WTC11 (cell line): Measurements from ENCODE around the gene OR2C3. TPM values are rescaled to one million over a fixed set of nuclear protein-coding genes. Genes with fewer than 3 reads are reported as not detected.

Experiments
- ATAC-seq: fragments of 200-7000 bp; cut with Tn5 transposase; 2 replicates; pipeline ENCODE4 v1.10.0; 2021; ENCODE audit warnings: mild to moderate bottlenecking, moderate library complexity
- CTCF ChIA-PET: fragments of 300-600 bp; sonication (Branson Sonifier 250); formaldehyde crosslinking; loops from one replicate; lab custom pipeline; 2021; ENCODE audit warnings: antibody characterized with exemption; lab: Charles Lee
- POLR2A ChIA-PET: fragments of 350-600 bp; sonication (Branson Sonifier 250); formaldehyde crosslinking; loops from one replicate; lab custom pipeline; 2021; ENCODE audit warnings: antibody characterized with exemption; lab: Charles Lee
- DNase-seq: peaks from one replicate; pipeline ENCODE4 v3.0.0; 2021; ENCODE audit warnings: low spot score
- H3K27ac Mint-ChIP-seq: 2 replicates; pipeline ENCODE4 v1.8.0; 2021; ENCODE audit warnings: mixed read lengths
- H3K27me3 Mint-ChIP-seq: 2 replicates; pipeline ENCODE4 v1.8.0; 2021; ENCODE audit warnings: low read depth, mild to moderate bottlenecking, moderate library complexity, mixed read lengths
- H3K36me3 Mint-ChIP-seq: 2 replicates; pipeline ENCODE4 v1.8.0; 2021; ENCODE audit warnings: mixed read lengths
- H3K4me1 Mint-ChIP-seq: 2 replicates; pipeline ENCODE4 v1.8.0; 2022; ENCODE audit warnings: mixed read lengths
- H3K4me3 Mint-ChIP-seq: 2 replicates; pipeline ENCODE4 v1.8.0; 2021; ENCODE audit warnings: mild to moderate bottlenecking, moderate library complexity, mixed read lengths
- H3K9me3 Mint-ChIP-seq: 2 replicates; pipeline ENCODE4 v1.8.0; 2021; ENCODE audit warnings: mixed read lengths
- E2F4 ChIP-seq: sonication (generic); formaldehyde crosslinking; IDR thresholded peaks from 2 replicates; pipeline ENCODE4 v1.8.1; 2022; ENCODE audit warnings: low read depth, mild to moderate bottlenecking, moderate library complexity, missing genetic modification reagents, borderline replicate concordance
- ETV6 ChIP-seq: sonication (generic); formaldehyde crosslinking; IDR thresholded peaks from 2 replicates; pipeline ENCODE4 v1.8.1; 2022; ENCODE audit warnings: mild to moderate bottlenecking, missing genetic modification reagents
- FOXP1 ChIP-seq: sonication (generic); formaldehyde crosslinking; IDR thresholded peaks from 2 replicates; pipeline ENCODE4 v1.8.0; 2022; ENCODE audit warnings: missing genetic modification reagents, mild to moderate bottlenecking, moderate library complexity, borderline replicate concordance
- KAT7 ChIP-seq: sonication (generic); formaldehyde crosslinking; IDR thresholded peaks from 2 replicates; pipeline ENCODE4 v1.8.1; 2023; ENCODE audit warnings: missing genetic modification reagents, mild to moderate bottlenecking, borderline replicate concordance
- MAX ChIP-seq: sonication (generic); formaldehyde crosslinking; IDR thresholded peaks from 2 replicates; pipeline ENCODE4 v1.8.0; 2022; ENCODE audit warnings: mild to moderate bottlenecking, missing genetic modification reagents
- MXD4 ChIP-seq: fragments of 250-450 bp; sonication (Bioruptor Pico); IDR thresholded peaks from 2 replicates; pipeline ENCODE4 v1.8.0; 2021; ENCODE audit warnings: mild to moderate bottlenecking, moderate library complexity, borderline replicate concordance
- MYBL2 ChIP-seq: sonication (generic); formaldehyde crosslinking; IDR thresholded peaks from 2 replicates; pipeline ENCODE4 v1.8.1; 2023; ENCODE audit warnings: mild to moderate bottlenecking, moderate library complexity, missing genetic modification reagents
- NR1H2 ChIP-seq: sonication (generic); formaldehyde crosslinking; IDR thresholded peaks from 2 replicates; pipeline ENCODE4 v1.9.0; 2021; ENCODE audit warnings: mild to moderate bottlenecking, moderate library complexity, missing genetic modification reagents
- PRRX2 ChIP-seq: fragments of 250-450 bp; sonication (Bioruptor Pico); IDR thresholded peaks from 2 replicates; pipeline ENCODE4 v1.8.0; 2021; ENCODE audit warnings: mild to moderate bottlenecking
- SP1 ChIP-seq: sonication (generic); formaldehyde crosslinking; conservative IDR thresholded peaks from 2 replicates; pipeline ENCODE4 v1.8.1; 2022; ENCODE audit warnings: missing genetic modification reagents
- STAT6 ChIP-seq: sonication (generic); formaldehyde crosslinking; conservative IDR thresholded peaks from 2 replicates; pipeline ENCODE4 v1.8.1; 2023; ENCODE audit warnings: mild to moderate bottlenecking, low read depth, missing genetic modification reagents, moderate library complexity
- TCF7 ChIP-seq: sonication (generic); formaldehyde crosslinking; IDR thresholded peaks from 2 replicates; pipeline ENCODE4 v1.8.0; 2022; ENCODE audit warnings: mild to moderate bottlenecking, low read depth, missing genetic modification reagents, moderate library complexity
- TEAD4 ChIP-seq: sonication (generic); formaldehyde crosslinking; IDR thresholded peaks from 2 replicates; pipeline ENCODE4 v1.8.0; 2022; ENCODE audit warnings: mild to moderate bottlenecking, missing genetic modification reagents
- TP53 ChIP-seq: sonication (generic); formaldehyde crosslinking; IDR thresholded peaks from 2 replicates; pipeline ENCODE4 v1.8.1; 2023; ENCODE audit warnings: mild to moderate bottlenecking, missing genetic modification reagents
- ZBTB21 ChIP-seq: sonication (generic); formaldehyde crosslinking; IDR thresholded peaks from 2 replicates; pipeline ENCODE4 v1.8.1; 2023; ENCODE audit warnings: mild to moderate bottlenecking, missing genetic modification reagents, borderline replicate concordance
- ZNF423 ChIP-seq: fragments of 250-450 bp; sonication (Bioruptor Pico); IDR thresholded peaks from 2 replicates; pipeline ENCODE4 v2.1.2; 2022; ENCODE audit warnings: mild to moderate bottlenecking, moderate library complexity
- total RNA-seq: library from RNA; stranded (reverse); gene quantifications from 3 replicates; pipeline ENCODE4 v1.2.3, GENCODE V29; 2021

The OR2C3 gene
- total RNA-seq, 1 experiment from 2014 or later: not detected

- no peak for TF ChIP-seq ETV6 (CRISPR knock-in tag)
- TF ChIP-seq ZBTB21 (CRISPR knock-in tag): no peak
- TF ChIP-seq TEAD4 (CRISPR knock-in tag): no peak
These were observed 838 bp downstream of the OR2C3 start (continued) for GRCh38 chr1:247535402-247535801.

- POLR2A ChIA-PET: no interaction called here
- DNase-seq (peak; percentile 42), ATAC-seq (peak; percentile 90)
- Mint-ChIP-seq H3K27ac (no peak overlapping the region), H3K27me3 (no peaks in the 10 kb centered on the region), H3K4me1 (no peaks in the 10 kb centered on the region), H3K36me3 (no peaks in the 10 kb centered on the region), H3K9me3 (peaks cover 9% of the 10 kb centered on the region)
- no peak for TF ChIP-seq ZNF423 (CRISPR knock-in tag)
- TF ChIP-seq NR1H2: no peak
- no peak for TF ChIP-seq ZBTB21 (CRISPR knock-in tag)
- no peak for TF ChIP-seq MXD4 (CRISPR knock-in tag)
- TF ChIP-seq MAX (CRISPR knock-in tag): no peak
- TF ChIP-seq KAT7: no peak
- no peak for TF ChIP-seq TP53 (CRISPR knock-in tag)
- TF ChIP-seq STAT6 (CRISPR knock-in tag): no peak
- no peak for TF ChIP-seq PRRX2 (CRISPR knock-in tag)
- TF ChIP-seq, all 79 proteins: peak for 0
- CTCF ChIA-PET: interaction anchor here (0.6 to 1.8 kb wide), 11 partner anchors 11 to 181 kb away, joined by 3 to 18 read pairs (median 3); no protein-coding TSS in a partner anchor
- no peak overlapping the region for H3K4me3 Mint-ChIP-seq
These were observed 4.3 kb downstream of the OR2C3 start for GRCh38 chr1:247531937-247532336.

- ATAC-seq: no peak
- H3K36me3 Mint-ChIP-seq: no peaks in the 10 kb centered on the region
These were observed 5.5 kb downstream of the OR2C3 start for GRCh38 chr1:247530785-247531184.

GRCh38 chr1:247529771-247530355, 6.4 kb downstream of the OR2C3 start:
- no peak overlapping the region for H3K27ac Mint-ChIP-seq
- no peak for DNase-seq
- no peaks in the 10 kb centered on the region for H3K36me3 Mint-ChIP-seq
- POLR2A ChIA-PET: no interaction called here
- peaks cover 9% of the 10 kb centered on the region for H3K9me3 Mint-ChIP-seq
- H3K27me3 Mint-ChIP-seq: no peaks in the 10 kb centered on the region
- H3K4me3 Mint-ChIP-seq: no peak overlapping the region
- no peaks in the 10 kb centered on the region for H3K4me1 Mint-ChIP-seq
- no peak for TF ChIP-seq SP1
- TF ChIP-seq ETV6 (CRISPR knock-in tag): no peak
- TF ChIP-seq FOXP1 (CRISPR knock-in tag): no peak
- no peak for TF ChIP-seq KAT7
- no peak for TF ChIP-seq MYBL2 (CRISPR knock-in tag)
- TF ChIP-seq E2F4 (CRISPR knock-in tag): no peak
- TF ChIP-seq, all 79 proteins: peak for 0
- CTCF ChIA-PET: interaction anchor here (0.7 kb wide), 1 partner anchor 9 kb away, joined by 5 read pairs; no protein-coding TSS in a partner anchor
- no peak for ATAC-seq

More at GRCh38 chr1:247530785-247531184, 5.5 kb downstream of the OR2C3 start:
- no peak for DNase-seq
- TF ChIP-seq TCF7: no peak
- TF ChIP-seq, all 79 proteins: peak for 0
- POLR2A ChIA-PET: no interaction called here
- Mint-ChIP-seq H3K27ac (no peak overlapping the region), H3K9me3 (peaks cover 9% of the 10 kb centered on the region), H3K27me3 (no peaks in the 10 kb centered on the region), H3K4me1 (no peaks in the 10 kb centered on the region), H3K4me3 (no peak overlapping the region)
- CTCF ChIA-PET: interaction anchor here (1.1 to 1.8 kb wide), 5 partner anchors 12 to 45 kb away, joined by 3 to 18 read pairs (median 3); no protein-coding TSS in a partner anchor
